ENCODE data around the gene PI16. TPM values are rescaled to one million over a fixed set of nuclear protein-coding genes. Genes with fewer than 3 reads are reported as not detected.

Gene PI16
- total RNA-seq, 4 donors from 2014 or later: 2.8 to 17.2 (median 3.9) TPM

- no peaks in the 10 kb centered on the region for H3K36me3 ChIP-seq
- H3K9me3 ChIP-seq: no peaks in the 10 kb centered on the region
- peak overlapping the region; percentile 35 for H3K4me3 ChIP-seq
- peaks cover 18% of the 10 kb centered on the region for H3K4me1 ChIP-seq
- TF ChIP-seq POLR2AphosphoS5 (IDR thresholded peaks at IDR 0.05) (no peak), EP300 (IDR thresholded peaks at IDR 0.05) (no peak), POLR2A (IDR thresholded peaks at IDR 0.05) (no peak), CTCF (IDR thresholded peaks at IDR 0.05) (no peak)
- peak overlapping the region; percentile 37 for H3K27ac ChIP-seq
- H3K27me3 ChIP-seq: no peaks in the 10 kb centered on the region
- DNase-seq (ENCODE audit: low spot score in 2 of 2): no peak
- WGBS: 81% methylated on average over 6 of the region's 12 CpGs
These were observed 53.0 kb downstream of the PI16 start for GRCh38 chr6:37007340-37008043.

DNA sequence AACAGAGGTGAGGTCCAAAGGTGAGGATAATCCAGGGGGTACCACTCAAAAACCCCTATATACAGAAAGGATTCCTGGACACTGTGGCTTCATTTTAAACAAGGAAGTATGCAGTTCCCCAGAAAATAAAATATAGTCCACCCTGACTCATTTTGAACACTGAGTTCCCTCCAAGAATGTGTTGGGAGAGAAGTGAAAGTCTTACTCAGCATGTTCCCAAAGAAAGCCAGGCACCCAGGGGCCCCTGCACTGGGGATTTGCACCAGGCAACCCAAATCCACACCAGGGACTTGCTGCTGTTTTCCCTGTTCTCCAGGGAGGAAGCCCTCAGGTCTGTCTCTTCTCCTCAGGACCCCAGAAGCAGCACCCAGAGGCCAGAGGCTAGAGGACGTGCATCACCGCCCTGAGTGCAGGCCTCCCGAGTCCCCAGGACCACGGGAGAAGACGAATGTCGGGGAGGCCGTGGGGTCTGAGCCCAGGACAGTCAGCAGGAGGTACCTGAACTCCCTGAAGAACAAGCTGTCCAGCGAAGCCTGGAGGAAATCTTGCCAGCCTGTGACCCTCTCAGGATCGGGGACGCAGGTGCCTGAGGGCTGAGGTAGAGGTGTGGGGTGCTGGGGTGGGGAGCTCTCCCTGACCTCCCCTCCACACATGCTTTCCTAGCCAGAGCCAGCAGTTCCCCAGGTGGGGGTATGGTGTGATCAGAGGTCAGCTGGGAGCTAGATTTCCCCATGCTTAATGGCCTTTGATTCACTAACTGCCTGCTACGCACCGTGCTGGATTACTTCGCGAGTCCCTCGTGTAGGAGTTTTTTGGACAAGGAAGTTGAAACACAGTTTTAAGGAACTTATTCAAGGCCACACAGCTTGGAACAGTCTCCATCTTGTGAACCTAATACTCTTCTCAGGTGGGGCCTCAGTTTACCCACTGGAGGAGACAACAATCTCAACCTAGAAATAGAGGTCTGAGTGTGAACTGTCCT, 54.2 kb downstream of the PI16 start:
- H3K9me3 ChIP-seq: no peaks in the 10 kb centered on the region
- H3K4me1 ChIP-seq: peaks cover 18% of the 10 kb centered on the region
- no peaks in the 10 kb centered on the region for H3K27me3 ChIP-seq
- H3K4me3 ChIP-seq: peak overlapping the region; percentile 13
- WGBS: 91% methylated on average over 15 of the region's 15 CpGs
- peak overlapping the region; percentile 48 for H3K27ac ChIP-seq
- TF ChIP-seq POLR2A (IDR thresholded peaks at IDR 0.05) (no peak), POLR2AphosphoS5 (IDR thresholded peaks at IDR 0.05) (no peak), EP300 (IDR thresholded peaks at IDR 0.05) (no peak), CTCF (IDR thresholded peaks at IDR 0.05) (no peak)
- H3K36me3 ChIP-seq: no peaks in the 10 kb centered on the region
- DNase-seq (ENCODE audit: low spot score in 2 of 2): no peak

DNA sequence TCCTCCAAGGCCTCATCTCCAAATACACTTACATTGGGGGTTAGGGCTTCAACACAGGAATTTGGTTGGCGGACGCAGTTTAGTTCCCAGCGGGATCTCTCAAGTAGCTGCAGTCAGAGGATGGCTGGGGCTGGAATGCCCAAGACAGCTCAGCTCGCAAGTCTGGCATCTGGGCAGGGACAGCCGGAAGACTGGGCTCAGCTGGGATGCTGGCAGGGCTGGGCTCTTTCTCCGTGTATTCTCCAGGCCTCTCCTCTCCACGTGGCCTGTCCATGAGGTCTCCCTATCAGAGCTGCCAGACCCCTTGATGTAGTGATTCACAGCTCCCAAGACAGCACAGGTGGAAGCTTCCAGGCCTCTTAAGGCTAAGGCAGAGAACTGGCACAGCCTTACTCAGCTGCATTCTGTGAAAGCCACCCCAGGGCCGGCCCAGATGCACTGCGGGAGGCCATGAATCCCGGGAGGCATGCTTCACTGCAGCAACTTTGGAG, 55.9 kb downstream of the PI16 start:
- Histone ChIP-seq H3K36me3 (no peaks in the 10 kb centered on the region), H3K27ac (no peak overlapping the region), H3K9me3 (no peaks in the 10 kb centered on the region), H3K4me1 (peaks cover 18% of the 10 kb centered on the region), H3K4me3 (no peak overlapping the region), H3K27me3 (no peaks in the 10 kb centered on the region)
- no peak for DNase-seq (ENCODE audit: low spot score in 2 of 2)
- TF ChIP-seq POLR2A (IDR thresholded peaks at IDR 0.05) (no peak), EP300 (IDR thresholded peaks at IDR 0.05) (no peak), CTCF (IDR thresholded peaks at IDR 0.05) (no peak), POLR2AphosphoS5 (IDR thresholded peaks at IDR 0.05) (no peak)
- WGBS: 89% methylated on average over 8 of the region's 10 CpGs

GRCh38 chr6:37011656-37012378, 57.3 kb downstream of the PI16 start:
- H3K27ac ChIP-seq: no peak overlapping the region

More at GRCh38 chr6:37011656-37012378, 57.3 kb downstream of the PI16 start:
- H3K9me3 ChIP-seq: no peaks in the 10 kb centered on the region
- H3K4me3 ChIP-seq: no peak overlapping the region
- no peak for DNase-seq (ENCODE audit: low spot score in 2 of 2)
- H3K36me3 ChIP-seq: no peaks in the 10 kb centered on the region
- H3K4me1 ChIP-seq: peaks cover 7% of the 10 kb centered on the region
- no peak for TF ChIP-seq CTCF (IDR thresholded peaks at IDR 0.05)
- no peak for TF ChIP-seq POLR2AphosphoS5 (IDR thresholded peaks at IDR 0.05)
- TF ChIP-seq EP300 (IDR thresholded peaks at IDR 0.05): no peak
- TF ChIP-seq POLR2A (IDR thresholded peaks at IDR 0.05): no peak
- no peaks in the 10 kb centered on the region for H3K27me3 ChIP-seq
- WGBS: 74% methylated on average over 9 of the region's 11 CpGs
